ENCODE results near the gene CMYA5. TPM values are rescaled to one million over a fixed set of nuclear protein-coding genes. Genes with fewer than 3 reads are reported as not detected.
"Not testable (repeated sequence)": the region's sequence is repeated elsewhere in the genome, so short reads cannot be mapped to it uniquely, and the experiment has no call there.

The CMYA5 gene
- total RNA-seq, 2 donors from 2014 or later = 1.6 to 5.6 TPM

DNA sequence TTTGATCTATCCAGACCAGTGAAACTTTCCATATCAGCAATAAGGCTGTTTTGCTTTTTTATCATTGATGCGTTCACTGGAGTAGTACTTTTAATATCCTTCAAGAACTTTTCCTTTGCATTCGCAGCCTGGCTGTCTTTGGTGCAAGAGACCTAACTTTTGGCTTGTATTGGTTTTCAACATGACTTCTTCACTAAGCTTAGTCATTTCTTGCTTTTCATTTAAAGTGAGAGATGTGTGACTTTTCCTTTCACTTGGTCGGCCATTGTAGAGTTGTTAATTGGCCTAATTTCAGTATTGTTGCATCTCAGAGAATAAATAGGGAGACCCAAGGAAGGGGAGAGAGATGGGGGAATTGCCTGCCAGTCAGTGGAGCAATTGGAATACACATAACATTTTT is 26.4 kb upstream of the CMYA5 start:
- no peak overlapping the region for H3K27ac ChIP-seq
- H3K4me1 ChIP-seq (ENCODE audit: control insufficient read depth in 1 of 2, low read depth in 2 of 2) = no peaks in the 10 kb centered on the region
- no peak overlapping the region for H3K4me3 ChIP-seq
- H3K27me3 ChIP-seq (replicated peaks; ENCODE audit: insufficient read depth) = no peaks in the 10 kb centered on the region
- DNase-seq (ENCODE audit: low spot score) (no peak), ATAC-seq (ENCODE audit: insufficient number of reproducible peaks, low FRiP score, low read depth) (no peak)
- TF ChIP-seq, protein P1, sequence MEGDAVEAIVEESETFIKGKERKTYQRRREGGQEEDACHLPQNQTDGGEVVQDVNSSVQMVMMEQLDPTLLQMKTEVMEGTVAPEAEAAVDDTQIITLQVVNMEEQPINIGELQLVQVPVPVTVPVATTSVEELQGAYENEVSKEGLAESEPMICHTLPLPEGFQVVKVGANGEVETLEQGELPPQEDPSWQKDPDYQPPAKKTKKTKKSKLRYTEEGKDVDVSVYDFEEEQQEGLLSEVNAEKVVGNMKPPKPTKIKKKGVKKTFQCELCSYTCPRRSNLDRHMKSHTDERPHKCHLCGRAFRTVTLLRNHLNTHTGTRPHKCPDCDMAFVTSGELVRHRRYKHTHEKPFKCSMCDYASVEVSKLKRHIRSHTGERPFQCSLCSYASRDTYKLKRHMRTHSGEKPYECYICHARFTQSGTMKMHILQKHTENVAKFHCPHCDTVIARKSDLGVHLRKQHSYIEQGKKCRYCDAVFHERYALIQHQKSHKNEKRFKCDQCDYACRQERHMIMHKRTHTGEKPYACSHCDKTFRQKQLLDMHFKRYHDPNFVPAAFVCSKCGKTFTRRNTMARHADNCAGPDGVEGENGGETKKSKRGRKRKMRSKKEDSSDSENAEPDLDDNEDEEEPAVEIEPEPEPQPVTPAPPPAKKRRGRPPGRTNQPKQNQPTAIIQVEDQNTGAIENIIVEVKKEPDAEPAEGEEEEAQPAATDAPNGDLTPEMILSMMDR (IDR thresholded peaks at IDR 0.05) = no peak
- H3K36me3 ChIP-seq = peaks cover 5% of the 10 kb centered on the region
- no peaks in the 10 kb centered on the region for H3K9me3 ChIP-seq

DNA sequence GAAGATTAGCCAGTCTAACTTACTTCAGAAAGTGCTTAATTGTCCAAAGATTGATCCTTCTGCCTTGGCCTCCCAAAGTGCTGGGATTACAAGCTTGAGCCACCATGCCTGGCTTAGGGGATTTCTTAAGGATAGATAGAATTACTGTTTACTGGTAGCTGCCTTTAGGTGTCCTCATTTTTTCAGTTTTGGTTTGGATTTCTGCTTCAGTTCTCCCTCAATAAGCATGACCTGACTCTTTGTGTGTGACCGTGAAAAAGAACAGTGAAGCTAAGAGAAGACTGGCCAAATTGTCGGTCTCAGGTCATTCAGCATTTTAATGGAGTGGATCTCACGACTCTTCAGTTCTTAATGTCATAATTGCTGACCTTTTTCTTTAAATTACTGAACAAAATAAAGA is 22.9 kb upstream of the CMYA5 start:
- no peak for ATAC-seq (ENCODE audit: insufficient number of reproducible peaks, low FRiP score, low read depth)
- no peak overlapping the region for H3K27ac ChIP-seq
- H3K27me3 ChIP-seq (replicated peaks; ENCODE audit: insufficient read depth) = no peaks in the 10 kb centered on the region
- no peak for DNase-seq (ENCODE audit: low spot score)
- no peak overlapping the region for H3K4me3 ChIP-seq
- H3K4me1 ChIP-seq (ENCODE audit: control insufficient read depth in 1 of 2, low read depth in 2 of 2) = no peaks in the 10 kb centered on the region
- H3K36me3 ChIP-seq = peaks cover 7% of the 10 kb centered on the region
- TF ChIP-seq, protein P1 (IDR thresholded peaks at IDR 0.05) = no peak
- no peaks in the 10 kb centered on the region for H3K9me3 ChIP-seq

DNA sequence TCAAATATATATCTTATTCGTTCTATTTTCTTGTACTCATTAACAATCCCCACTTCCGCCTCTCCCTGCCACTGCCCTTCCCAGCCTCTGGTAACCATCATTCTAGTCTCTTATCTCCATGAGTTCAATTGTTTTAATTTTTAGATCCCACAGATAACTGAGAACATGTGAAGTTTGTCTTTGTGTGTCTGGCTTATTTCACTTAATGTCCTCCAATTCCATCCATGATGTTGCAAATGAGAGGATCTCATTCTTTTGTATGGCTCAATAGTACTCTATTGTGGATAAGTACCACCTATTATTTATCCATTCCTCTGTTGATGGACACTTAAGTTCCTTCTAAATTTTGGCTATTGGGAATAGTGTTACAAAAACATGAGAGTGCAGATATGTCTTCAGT is 17.2 kb upstream of the CMYA5 start:
- Histone ChIP-seq H3K27me3 (replicated peaks; ENCODE audit: insufficient read depth) (no peaks in the 10 kb centered on the region), H3K4me1 (ENCODE audit: control insufficient read depth in 1 of 2, low read depth in 2 of 2) (no peaks in the 10 kb centered on the region), H3K36me3 (peaks cover 10% of the 10 kb centered on the region), H3K27ac (no peak overlapping the region), H3K9me3 (no peaks in the 10 kb centered on the region), H3K4me3 (no peak overlapping the region)
- TF ChIP-seq, protein P1 (IDR thresholded peaks at IDR 0.05) = no peak
- DNase-seq (ENCODE audit: low spot score) = no peak
- no peak for ATAC-seq (ENCODE audit: insufficient number of reproducible peaks, low FRiP score, low read depth)

DNA sequence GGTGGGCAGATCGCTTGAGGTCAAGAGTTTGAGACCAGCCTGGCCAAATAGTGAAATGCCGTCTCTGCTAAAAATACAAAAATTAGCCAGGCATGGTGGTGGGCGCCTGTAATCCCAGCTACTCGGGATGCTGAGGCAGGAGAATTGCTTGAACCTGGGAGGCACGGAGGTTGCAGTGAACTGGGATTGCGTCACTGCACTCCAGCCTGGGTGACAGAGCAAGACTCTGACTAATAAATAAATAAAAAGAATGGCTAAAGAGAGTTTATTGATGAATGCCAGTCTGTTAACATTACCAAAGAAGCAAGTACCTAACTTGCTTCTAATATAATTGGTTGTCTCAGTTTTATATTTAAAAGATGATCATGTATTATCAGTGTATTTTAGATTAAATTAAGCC is 13.3 kb upstream of the CMYA5 start:
- H3K36me3 ChIP-seq; ATAC-seq (ENCODE audit: insufficient number of reproducible peaks, low FRiP score, low read depth); H3K4me1 ChIP-seq (ENCODE audit: control insufficient read depth in 1 of 2, low read depth in 2 of 2): not testable (repeated sequence)

DNA sequence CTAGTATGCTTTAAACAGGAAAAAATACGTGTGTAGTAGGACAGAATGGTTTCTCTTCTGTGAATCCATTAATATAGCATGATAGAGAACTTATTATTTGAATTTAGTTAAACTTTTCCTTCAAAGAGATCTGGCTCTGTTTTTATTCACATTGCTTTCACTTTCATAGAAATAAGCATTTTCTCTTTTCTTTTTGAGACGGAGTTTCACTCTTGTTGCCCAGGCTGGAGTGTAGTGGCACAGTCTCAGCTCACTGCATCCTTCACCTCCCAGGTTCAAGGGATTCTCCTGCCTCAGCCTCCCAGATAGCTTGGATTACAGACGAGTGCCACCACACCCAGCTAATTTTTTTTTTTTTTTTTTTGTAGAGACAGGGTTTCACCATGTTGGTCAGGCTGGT is 7.5 kb upstream of the CMYA5 start:
- not testable (repeated sequence) for H3K4me3 ChIP-seq; H3K27ac ChIP-seq; DNase-seq (ENCODE audit: low spot score); H3K9me3 ChIP-seq; H3K27me3 ChIP-seq (replicated peaks; ENCODE audit: insufficient read depth); ATAC-seq (ENCODE audit: insufficient number of reproducible peaks, low FRiP score, low read depth); H3K4me1 ChIP-seq (ENCODE audit: control insufficient read depth in 1 of 2, low read depth in 2 of 2)
- H3K36me3 ChIP-seq = peaks cover 16% of the 10 kb centered on the region

More for the DNA sequence above, 13.3 kb upstream of the CMYA5 start:
- not testable (repeated sequence) for H3K27ac ChIP-seq; H3K27me3 ChIP-seq (replicated peaks; ENCODE audit: insufficient read depth); H3K9me3 ChIP-seq; DNase-seq (ENCODE audit: low spot score); H3K4me3 ChIP-seq

DNA sequence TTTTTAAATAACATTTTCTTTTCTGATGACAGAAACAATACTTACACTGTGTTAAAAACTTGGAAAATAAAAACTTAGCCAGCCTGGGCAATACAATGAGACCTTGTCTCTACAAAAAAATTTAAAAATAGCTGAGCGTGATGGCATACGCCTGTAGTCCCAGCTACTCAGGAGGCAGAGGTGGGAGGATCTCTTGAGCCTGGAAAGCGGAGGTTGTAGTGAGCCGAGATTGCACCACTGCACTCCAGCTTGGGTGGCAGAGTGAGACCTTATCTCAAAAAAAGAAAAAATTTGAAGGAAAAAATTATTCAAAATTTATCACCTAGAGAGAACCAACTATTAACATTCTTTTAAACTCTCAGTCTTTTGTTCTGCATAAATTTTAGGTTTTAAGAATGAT is 4.9 kb upstream of the CMYA5 start:
- Histone ChIP-seq H3K36me3 (peaks cover 10% of the 10 kb centered on the region), H3K9me3 (no peaks in the 10 kb centered on the region), H3K4me1 (ENCODE audit: control insufficient read depth in 1 of 2, low read depth in 2 of 2) (peaks cover 0 to 6% of the 10 kb centered on the region in 2 donors), H3K27me3 (replicated peaks; ENCODE audit: insufficient read depth) (no peaks in the 10 kb centered on the region), H3K27ac (no peak overlapping the region), H3K4me3 (no peak overlapping the region)
- DNase-seq (ENCODE audit: low spot score) (no peak), ATAC-seq (ENCODE audit: insufficient number of reproducible peaks, low FRiP score, low read depth) (no peak)
- TF ChIP-seq, protein P1 (IDR thresholded peaks at IDR 0.05) = no peak
